A673 (cell line): Measurements from ENCODE around the gene FAM151A. TPM values are rescaled to one million over a fixed set of nuclear protein-coding genes. Genes with fewer than 3 reads are reported as not detected.

ENCODE experiments used
- BruUV-seq: library from RNA; stranded (reverse); fragments of 400-500 nt; replicated peaks from 2 replicates; lab custom pipeline; 2021; lab: Mats Ljungman, UMichigan
- CTCF ChIA-PET: fragments of 300-600 bp; sonication (Branson Sonifier 250); formaldehyde crosslinking; loops from one replicate; lab custom pipeline; 2022; ENCODE audit warnings: antibody characterized with exemption; lab: Charles Lee
- POLR2A ChIA-PET: fragments of 300-600 bp; sonication (Branson Sonifier 250); formaldehyde crosslinking; loops from one replicate; lab custom pipeline; 2022; ENCODE audit warnings: antibody characterized with exemption; ENCODE audit not compliant: low non-redundant PET; lab: Charles Lee
- DNase-seq: peaks from one replicate; pipeline ENCODE4 v3.0.0-alpha.2; 2015; ENCODE audit warnings: low spot score
- H3K27ac ChIP-seq: fragments of 200-600 bp; sonication (generic); 2 replicates; pipeline ENCODE4 v1.5.1; 2016; ENCODE audit warnings: mixed run types, low read depth, mild to moderate bottlenecking, mixed read lengths, antibody characterized with exemption, low read length; ENCODE audit not compliant: poor library complexity, severe bottlenecking
- H3K27me3 ChIP-seq: fragments of 200-600 bp; sonication (generic); replicated peaks from 2 replicates; pipeline ENCODE4 v1.6.1; 2017; ENCODE audit warnings: mixed run types, low read depth, mild to moderate bottlenecking, mixed read lengths, antibody characterized with exemption, low read length; ENCODE audit not compliant: insufficient read depth, poor library complexity
- H3K36me3 ChIP-seq: fragments of 200-600 bp; sonication (generic); 2 replicates; pipeline ENCODE4 v1.6.1; 2016; ENCODE audit warnings: mixed run types, mild to moderate bottlenecking, mixed read lengths, antibody characterized with exemption, low read length; ENCODE audit not compliant: insufficient read depth, poor library complexity, severe bottlenecking
- H3K4me1 ChIP-seq: fragments of 200-600 bp; sonication (generic); 2 replicates; pipeline ENCODE4 v1.6.1; 2017; ENCODE audit warnings: mixed run types, mild to moderate bottlenecking, mixed read lengths, antibody characterized with exemption, low read length; ENCODE audit not compliant: insufficient read depth, poor library complexity, severe bottlenecking
- H3K4me3 ChIP-seq: fragments of 200-600 bp; sonication (generic); 2 replicates; pipeline ENCODE4 v1.5.1; 2016; ENCODE audit warnings: low read depth, mixed run types, mild to moderate bottlenecking, mixed read lengths, low read length; ENCODE audit not compliant: poor library complexity, severe bottlenecking
- H3K9me3 ChIP-seq: fragments of 200-600 bp; sonication (generic); 2 replicates; pipeline ENCODE4 v1.6.1; 2016; ENCODE audit warnings: mixed run types, low read depth, mild to moderate bottlenecking, mixed read lengths, antibody characterized with exemption, low read length; ENCODE audit not compliant: poor library complexity, severe bottlenecking
- EZH2 ChIP-seq: fragments of 200-600 bp; sonication (generic); IDR thresholded peaks from 2 replicates; pipeline ENCODE4 v1.6.1; 2017; ENCODE audit warnings: borderline replicate concordance, low read depth, mild to moderate bottlenecking, mixed read lengths, antibody characterized with exemption, low read length; ENCODE audit not compliant: poor library complexity, severe bottlenecking
- intact Hi-C: fragments of 100-400 bp; cut with micrococcal nuclease; formaldehyde crosslinking; loops from one replicate; pipeline ENCODE4 v1.10.0; 2022; ENCODE audit not compliant: unreplicated experiment
- total RNA-seq: library from RNA; stranded (reverse); gene quantifications from 2 replicates; pipeline ENCODE4 v1.2.3, GENCODE V29; 2021
- TF ChIP-seq, protein P1 (sequence below): fragments of 300-800, 200-600 bp; sonication (generic); conservative IDR thresholded peaks from 2 replicates; pipeline ENCODE4 v1.5.1; 2017; ENCODE audit warnings: low read depth, mild to moderate bottlenecking, antibody characterized with exemption, low read length, moderate library complexity, mixed read lengths

Gene FAM151A
- total RNA-seq, 1 experiment from 2014 or later: not detected

DNA sequence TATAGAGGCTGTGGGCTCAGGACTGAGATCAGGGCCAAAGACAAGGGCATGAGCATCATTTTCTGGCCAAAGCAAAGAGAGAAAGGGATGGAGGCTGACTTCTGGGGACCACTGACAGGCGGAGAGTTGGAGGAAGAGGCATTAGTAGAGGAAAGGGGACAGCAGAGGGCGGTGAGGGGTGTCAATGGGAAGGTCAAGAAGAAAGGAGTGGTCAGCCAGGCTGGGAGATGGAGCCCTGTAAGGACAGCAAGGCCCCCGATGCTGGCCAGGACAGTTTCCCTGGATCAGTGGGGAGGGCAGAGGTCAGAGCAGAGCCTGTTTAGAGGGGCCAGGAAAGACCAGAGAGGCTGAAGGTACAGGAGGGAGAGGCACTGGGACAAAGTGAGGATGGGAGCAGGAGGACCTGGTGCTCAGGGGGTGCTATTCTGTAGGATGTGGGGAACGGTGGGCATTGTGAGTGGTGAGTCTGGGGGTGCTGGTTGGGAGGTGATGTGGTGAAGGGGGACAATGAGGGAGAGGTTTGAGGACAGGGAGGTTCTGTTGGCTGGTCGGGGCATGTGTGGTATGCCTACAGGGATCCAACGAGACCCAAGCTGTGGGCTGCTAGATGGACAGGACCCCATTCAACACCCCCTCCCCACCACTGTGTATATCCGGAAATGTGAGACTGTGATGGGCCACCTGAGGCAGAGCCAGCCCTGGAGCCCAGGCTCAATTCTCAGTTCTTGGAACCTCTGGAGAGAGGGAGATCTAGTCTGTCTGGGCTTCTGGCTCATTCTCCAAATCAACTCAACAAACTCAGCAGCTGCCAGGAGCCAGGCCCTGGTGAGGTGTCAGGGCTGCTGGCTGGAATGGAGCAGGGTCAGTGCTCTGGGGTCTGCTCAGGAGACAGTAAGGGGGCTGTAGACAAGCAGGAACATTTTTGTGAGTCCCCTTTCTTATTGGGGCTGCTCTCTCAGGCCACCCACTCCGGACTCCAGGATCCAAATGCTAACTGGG, 1.4 kb upstream of the FAM151A start:
- ChIA-PET CTCF (no interaction called here), POLR2A (no interaction called here)
- H3K36me3 ChIP-seq: no peaks in the 10 kb centered on the region
- no peak for DNase-seq
- intact Hi-C loops: no loop called here
- BruUV-seq: no TSS peak
- H3K4me3 ChIP-seq: no peak overlapping the region
- H3K9me3 ChIP-seq: no peaks in the 10 kb centered on the region
- TF ChIP-seq EZH2: no peak
- TF ChIP-seq, protein P1, sequence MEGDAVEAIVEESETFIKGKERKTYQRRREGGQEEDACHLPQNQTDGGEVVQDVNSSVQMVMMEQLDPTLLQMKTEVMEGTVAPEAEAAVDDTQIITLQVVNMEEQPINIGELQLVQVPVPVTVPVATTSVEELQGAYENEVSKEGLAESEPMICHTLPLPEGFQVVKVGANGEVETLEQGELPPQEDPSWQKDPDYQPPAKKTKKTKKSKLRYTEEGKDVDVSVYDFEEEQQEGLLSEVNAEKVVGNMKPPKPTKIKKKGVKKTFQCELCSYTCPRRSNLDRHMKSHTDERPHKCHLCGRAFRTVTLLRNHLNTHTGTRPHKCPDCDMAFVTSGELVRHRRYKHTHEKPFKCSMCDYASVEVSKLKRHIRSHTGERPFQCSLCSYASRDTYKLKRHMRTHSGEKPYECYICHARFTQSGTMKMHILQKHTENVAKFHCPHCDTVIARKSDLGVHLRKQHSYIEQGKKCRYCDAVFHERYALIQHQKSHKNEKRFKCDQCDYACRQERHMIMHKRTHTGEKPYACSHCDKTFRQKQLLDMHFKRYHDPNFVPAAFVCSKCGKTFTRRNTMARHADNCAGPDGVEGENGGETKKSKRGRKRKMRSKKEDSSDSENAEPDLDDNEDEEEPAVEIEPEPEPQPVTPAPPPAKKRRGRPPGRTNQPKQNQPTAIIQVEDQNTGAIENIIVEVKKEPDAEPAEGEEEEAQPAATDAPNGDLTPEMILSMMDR: no peak
- no peak overlapping the region for H3K27ac ChIP-seq
- H3K4me1 ChIP-seq: peaks cover 5% of the 10 kb centered on the region
- H3K27me3 ChIP-seq: no peaks in the 10 kb centered on the region

DNA sequence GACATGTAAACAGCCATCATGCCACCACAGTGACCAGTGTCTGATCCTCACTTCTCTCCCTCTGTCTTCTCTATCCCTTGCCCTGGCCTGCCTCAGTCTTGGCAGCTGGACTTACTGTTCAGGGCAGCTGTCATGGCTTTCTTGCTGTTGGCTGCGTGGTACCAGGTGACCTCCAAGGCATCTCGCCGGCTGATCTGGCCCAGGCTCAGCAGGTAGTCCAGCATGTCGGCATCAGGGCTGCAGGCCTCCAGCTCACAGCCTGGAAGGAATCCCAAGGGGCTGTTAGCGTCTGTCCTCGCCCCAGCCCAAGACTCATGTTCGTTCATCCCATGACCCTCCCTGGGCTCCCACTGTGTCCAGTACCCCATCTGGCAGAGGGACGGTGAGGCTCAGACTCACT, 3.6 kb downstream of the FAM151A start:
- H3K27ac ChIP-seq: no peak overlapping the region
- H3K4me3 ChIP-seq: no peak overlapping the region
- no peak for DNase-seq
- H3K27me3 ChIP-seq: no peaks in the 10 kb centered on the region
- no peak for TF ChIP-seq EZH2
- TF ChIP-seq, protein P1: no peak
- ChIA-PET CTCF (no interaction called here), POLR2A (no interaction called here)
- no TSS peak for BruUV-seq
- no peaks in the 10 kb centered on the region for H3K9me3 ChIP-seq
- intact Hi-C loops: no loop called here
- no peaks in the 10 kb centered on the region for H3K36me3 ChIP-seq
- peaks cover 5% of the 10 kb centered on the region for H3K4me1 ChIP-seq

DNA sequence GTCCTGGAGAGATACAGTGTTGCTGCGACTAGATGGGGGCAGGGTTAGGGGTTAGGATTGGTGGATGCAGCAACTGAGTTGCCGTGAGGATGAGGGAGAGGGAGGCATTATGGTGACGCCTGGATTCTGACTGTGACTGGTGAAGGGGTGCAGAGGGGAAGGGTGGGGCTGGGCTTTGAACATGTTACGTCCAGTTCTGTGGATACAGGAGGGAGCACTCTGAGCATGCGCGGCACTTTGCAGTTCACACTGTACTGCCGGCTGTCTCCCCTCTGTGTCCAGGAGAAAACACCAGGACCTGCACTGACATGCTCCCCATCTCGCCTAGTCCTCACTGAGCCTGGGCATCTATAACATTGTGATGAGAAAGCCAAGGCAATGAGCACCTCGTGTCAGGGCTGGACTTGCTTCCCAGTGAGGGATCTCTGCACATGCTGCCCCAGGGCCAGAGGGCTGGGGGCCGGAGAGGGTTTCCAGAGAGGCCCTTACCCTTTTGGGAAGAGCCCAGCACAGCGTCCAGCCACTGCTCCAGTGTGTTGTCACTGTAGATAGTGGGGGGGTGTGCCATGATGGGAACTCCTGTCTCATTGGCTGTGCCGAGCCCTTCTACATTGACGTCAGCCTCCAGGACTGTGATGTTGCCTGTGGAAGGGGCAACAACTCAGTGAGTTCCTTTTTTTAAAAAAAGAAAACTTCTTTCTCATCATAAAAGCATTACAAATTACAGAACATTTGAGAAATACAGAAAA, 7.6 kb downstream of the FAM151A start:
- Histone ChIP-seq H3K4me1 (no peaks in the 10 kb centered on the region), H3K27ac (no peak overlapping the region), H3K9me3 (no peaks in the 10 kb centered on the region), H3K4me3 (no peak overlapping the region), H3K36me3 (no peaks in the 10 kb centered on the region), H3K27me3 (no peaks in the 10 kb centered on the region)
- intact Hi-C loops: no loop called here
- POLR2A ChIA-PET: no interaction called here
- TF ChIP-seq, protein P1: no peak
- TF ChIP-seq EZH2: no peak
- no peak for DNase-seq
- CTCF ChIA-PET: no interaction called here
- no TSS peak for BruUV-seq
